ENCODE measurements around the gene PTPRS. TPM values are rescaled to one million over a fixed set of nuclear protein-coding genes. Genes with fewer than 3 reads are reported as not detected.

The PTPRS gene
- total RNA-seq, 1 donor from 2014 or later: not detected

DNA sequence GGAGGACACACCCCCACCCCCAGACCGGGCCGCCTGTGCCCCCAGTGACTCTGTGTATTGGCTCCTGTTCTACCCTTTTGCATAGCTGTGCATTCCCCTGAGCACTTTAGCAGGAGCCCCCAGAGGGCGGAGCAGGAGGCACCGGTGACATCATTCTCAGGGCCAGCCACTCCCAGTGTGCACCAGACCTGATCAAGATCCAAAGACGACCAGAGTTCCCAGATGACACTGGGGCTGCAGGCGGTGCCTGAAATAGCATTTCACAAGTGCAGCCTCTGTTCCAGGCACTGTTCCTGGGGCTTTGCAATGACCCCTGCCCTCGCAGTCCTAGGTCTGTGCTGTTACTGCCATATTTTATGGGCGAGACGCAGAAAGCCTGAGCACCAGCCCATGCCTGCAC lies 14.5 kb upstream of the PTPRS start:
- intact Hi-C loops (cut with micrococcal nuclease): no loop called here

DNA sequence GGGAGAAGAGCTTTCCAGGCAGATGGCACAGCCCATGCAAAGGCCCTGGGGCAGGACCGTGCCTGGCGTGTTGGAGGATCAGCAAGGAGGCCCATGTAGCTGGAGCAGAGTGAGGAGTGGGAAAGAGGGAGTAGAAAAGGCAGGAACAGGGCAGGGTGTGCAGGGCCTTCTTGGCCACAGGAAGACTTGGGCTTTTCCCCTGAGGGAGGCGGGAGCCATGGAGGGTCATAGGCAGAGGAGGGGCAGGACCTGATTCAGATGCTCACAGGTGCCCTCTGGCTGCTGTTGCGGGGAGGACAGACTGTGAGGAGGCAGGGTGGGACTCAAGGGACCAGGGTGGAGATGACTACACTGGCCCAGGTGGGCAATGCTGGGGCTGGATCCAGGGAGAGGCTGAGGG lies 13.8 kb upstream of the PTPRS start:
- intact Hi-C loops (cut with micrococcal nuclease): no loop called here

DNA sequence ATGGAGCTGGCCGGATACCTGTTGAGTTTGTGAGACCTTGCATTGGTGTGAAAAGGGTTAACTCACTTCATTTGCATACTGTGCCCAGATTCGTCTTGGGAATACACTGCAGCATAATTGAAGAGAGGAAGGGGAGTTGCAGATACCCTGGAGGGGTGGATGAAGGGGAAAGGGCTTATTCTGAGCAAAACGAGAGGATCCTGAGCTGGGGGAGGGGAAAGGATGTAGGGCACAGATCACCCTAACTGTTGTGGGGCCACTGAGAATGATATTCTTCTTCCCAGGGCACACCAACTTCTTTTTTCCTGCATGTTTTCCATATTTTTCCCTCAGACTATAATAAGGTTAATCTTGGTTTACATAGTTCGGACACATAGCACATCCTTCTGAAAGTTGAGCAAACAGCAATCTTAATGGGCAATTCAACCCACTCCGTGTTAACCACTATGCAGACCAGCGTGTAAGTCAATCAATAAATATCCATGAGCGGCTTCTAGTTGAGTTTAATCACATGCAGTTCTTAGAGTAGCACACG lies 11.7 kb upstream of the PTPRS start:
- intact Hi-C loops (cut with micrococcal nuclease): no loop called here

DNA sequence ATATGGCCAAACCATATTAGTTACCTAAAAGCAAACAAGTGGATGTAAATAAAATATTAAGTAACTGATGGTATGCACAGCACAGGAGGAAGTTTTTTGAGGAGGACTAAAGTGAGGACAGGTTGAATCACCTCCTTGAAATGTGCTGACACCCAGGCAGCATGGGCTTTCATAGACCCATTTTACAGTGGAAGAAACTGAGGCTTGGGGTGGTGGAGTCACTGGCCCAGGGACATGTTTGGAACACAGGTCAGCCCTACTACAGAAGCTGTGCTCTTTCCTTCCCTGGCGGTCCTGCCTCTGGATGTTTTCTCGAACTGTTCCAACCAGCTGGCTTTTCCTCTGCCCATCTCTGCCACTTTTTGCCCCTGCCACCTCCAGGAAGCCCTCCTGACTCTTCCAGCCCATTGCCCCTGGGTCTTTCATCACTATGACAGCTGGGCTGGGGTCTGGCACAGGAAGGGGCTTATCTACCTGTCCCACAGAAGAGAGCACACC lies 11.2 kb upstream of the PTPRS start:
- intact Hi-C loops (cut with micrococcal nuclease): no loop called here

DNA sequence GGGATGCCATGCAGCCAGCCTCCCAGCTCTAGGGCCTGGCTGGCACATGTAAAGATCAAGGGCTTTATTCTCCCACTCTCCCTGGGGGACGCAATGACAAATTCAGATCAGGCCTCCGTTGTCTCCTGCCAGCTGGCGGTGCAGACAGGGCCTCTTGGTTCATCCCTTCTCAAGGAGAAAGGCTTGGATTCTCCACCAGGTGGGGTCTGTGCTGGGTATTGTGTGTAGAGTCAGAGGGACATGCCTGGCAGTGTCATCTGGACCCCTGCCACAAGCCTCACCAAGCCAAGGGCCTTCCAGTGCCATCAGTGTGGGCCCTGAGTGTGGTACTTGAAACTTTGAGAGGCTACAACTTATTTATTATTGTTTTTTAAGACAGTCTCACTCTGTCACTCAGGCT lies 8.4 kb upstream of the PTPRS start:
- intact Hi-C loops (cut with micrococcal nuclease): no loop called here

DNA sequence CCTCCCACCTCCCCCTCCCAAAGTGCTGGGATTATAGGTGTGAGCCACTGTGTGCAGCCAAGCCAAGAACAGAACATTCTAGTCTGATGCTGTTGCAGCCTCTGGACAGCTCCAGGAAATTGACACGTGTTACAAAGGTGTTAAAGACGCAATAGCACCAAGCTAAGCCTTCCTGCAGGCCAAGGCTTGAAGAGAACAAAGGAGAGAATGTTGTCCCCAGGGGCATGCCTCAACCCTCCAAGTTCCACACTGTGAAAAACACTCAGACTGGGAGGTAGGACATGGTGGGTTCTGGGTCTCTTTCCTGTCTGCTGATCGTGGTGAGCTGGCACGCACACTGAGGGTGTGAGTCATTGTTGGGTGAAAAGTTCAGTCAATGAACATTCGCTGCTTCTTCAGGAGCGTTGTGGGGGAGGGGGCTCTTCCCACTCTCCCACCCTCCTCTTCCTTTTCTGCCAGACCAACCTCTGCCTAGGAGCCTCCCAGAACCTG lies 5.3 kb upstream of the PTPRS start:
- intact Hi-C loops (cut with micrococcal nuclease): no loop called here

DNA sequence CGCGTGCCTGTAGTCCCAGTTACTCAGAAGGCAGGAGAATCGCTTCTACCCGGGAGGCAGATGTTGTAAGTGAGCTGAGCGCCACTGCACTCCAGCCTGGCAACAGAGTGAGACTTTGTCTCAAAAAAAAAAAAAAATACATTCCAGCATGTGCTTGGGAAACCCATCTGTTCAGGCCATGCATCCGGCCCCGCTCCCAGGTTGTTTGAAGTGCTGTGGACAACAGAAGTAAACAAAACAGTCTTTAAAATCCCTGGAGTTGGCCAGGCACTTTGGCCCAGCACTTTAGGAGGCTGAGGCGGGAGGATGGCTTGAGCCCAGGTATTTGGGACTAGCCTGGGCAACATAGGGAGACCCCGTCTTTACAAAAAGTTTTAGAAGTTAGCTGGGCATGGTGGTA lies 3.2 kb upstream of the PTPRS start:
- intact Hi-C loops (cut with micrococcal nuclease): no loop called here

DNA sequence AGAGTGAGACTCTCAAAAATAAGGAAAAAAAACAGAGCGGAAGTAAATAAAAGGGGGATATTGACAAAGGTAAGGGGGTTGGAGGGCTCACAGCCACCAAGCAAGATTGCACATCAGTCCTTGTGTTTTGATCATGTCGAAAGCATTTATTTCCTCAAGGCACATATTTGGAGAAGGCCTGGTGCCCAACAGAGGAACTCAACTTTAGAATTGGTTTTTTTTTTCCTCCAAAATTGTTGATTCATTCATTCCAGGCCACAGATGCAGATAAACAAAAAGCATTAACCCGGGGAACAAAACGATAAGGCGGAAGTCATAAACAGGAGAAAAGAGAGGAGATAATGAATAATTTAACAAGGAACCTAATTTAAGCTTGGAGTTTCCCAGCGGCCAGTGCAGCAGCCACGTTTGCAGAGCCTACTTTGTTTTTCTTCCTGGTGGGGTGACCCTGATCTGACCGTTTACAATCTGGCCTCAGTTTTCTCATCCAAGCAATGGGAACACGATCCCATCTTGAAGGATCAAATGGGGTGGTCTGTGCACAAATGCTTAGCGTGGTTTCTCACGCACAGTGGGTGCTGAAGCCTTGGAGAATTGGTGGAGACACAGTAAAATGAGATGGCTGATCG lies 2.1 kb upstream of the PTPRS start:
- intact Hi-C loops (cut with micrococcal nuclease): no loop called here

DNA sequence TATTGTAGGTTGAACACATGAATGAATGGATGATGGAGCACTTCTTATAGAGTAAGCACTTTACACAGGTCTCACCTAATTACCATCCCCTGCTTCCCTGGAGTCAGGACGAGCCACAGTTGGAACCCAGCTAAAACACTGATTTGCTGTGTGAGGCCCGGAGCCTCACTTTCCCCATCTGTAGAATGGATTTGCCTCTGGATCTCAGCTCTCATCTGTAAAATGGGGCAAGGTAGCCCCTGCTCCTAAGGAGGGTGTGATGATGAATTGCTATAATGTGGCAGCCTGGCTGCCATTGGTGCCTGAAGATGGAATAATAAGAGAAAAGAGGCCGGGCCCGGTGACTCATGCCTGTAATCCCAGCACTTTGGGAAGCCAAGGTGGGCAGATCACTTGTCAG lies 1.4 kb upstream of the PTPRS start:
- intact Hi-C loops (cut with micrococcal nuclease): no loop called here

DNA sequence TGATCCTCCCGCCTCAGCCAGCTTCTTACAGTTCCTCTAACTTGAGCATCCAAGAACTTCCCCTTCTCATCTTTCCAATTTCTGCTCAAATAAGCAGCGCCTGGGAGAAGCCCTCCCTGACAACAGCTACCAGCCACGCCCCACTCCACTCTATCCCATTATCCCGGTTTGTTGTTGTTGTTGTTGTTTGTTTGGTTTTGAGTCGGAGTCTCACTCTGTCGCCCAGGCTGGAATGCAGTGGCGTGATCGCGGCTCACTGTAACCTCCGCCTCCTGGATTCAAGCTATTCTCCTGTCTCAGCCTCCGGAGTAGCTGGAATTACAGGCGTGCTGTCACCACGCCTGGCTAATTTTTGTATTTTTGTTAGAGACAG lies 822 bp upstream of the PTPRS start:
- intact Hi-C loops (cut with micrococcal nuclease): no loop called here

DNA sequence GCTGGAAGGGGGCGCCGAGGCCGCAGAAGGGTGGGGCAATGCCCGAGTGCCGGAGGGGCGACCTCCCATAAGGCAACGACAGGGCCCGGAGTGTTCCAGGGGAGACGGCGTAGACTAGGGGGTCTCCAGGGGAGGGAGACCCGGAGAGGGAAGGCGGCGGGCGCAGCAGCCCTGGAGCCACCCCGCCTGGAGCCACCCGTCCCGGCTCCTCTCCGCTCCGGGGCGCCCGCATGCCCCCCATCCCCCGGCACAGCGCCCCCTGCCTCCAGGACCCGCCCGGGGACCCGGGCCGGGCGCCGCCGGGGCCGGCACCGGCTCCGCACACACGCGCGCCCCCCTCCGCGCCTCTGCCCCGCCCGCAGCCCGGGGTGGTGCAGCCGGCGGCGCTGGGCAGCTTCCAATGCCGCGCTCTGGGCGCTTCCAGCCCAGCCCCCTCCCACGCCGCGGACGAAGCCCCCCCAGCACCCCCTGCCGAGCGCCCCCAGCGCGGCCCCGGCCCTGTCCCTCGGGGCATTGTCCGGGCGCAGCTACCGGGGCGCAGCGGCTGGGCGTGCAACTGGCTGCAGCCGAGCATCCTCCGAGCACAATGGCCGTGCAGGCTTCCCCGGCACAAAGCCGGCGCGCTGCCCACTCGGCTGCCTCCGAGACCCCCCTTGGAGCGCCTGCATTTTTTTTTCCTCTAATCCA lies 519 bp downstream of the PTPRS start:
- intact Hi-C loops (cut with micrococcal nuclease): no loop called here

DNA sequence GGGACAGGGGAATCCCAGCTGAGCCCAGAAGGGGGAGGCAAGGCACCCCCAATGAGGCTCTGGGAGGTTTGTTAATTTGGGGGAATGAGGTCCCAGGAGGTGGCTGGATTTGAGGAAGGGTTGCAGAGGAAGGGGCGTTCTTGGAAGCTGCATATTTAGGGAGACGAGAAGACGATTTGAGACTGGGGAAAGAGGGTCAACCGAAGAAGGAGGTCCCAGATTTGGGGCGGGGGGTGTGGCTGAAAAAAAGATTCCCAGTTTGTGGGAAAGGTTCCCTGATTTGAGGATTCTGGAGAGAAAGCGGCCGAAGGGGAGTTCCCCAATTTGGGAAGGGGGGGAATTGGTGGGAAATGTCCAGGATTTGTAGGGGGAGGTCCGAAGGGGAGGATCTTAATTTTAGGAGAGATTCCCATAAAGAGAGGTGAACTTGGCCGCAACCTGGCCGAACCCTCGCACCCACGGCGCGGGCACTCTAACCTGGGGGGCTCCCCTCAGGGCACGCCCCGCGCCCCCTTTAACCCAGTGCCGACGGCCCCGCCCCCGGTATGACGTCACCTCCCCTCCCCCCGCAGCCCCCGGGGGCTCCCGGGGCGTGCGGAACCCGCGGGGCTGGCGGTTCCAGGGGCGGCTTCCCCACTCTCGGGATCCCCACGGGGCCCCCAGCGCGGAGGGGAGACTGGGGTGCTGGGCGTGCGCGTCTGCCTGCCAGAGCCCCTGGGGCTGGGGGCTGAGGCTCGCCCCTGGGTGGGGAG lies 1.2 kb downstream of the PTPRS start:
- intact Hi-C loops (cut with micrococcal nuclease): no loop called here

DNA sequence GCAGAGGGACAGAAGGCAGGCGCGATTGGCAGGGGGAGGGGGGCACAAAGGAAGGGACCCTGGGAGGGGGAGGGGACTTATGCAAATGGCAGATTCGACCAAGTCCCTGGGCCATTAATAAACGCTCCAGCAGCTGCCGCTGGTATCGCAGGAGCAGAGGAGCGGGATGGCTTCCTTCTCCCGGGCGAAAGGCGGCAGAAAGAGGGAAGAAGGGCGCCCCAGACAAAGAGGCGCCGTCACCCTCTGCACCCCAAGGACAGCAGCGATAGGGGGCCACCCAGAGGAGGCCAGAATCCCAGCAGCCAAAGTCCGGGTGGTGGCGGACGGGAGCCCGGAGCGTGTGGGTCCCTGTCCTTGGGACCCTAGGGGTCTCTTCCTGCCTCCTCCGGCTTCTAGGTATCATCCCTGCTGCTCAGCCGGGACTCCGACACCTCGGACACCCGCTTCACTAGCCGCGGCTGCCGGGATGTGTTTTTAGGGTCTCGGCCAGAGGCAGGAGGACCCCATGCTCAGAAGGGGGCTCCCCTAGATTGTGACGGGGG lies 1.9 kb downstream of the PTPRS start:
- intact Hi-C loops (cut with micrococcal nuclease): no loop called here

DNA sequence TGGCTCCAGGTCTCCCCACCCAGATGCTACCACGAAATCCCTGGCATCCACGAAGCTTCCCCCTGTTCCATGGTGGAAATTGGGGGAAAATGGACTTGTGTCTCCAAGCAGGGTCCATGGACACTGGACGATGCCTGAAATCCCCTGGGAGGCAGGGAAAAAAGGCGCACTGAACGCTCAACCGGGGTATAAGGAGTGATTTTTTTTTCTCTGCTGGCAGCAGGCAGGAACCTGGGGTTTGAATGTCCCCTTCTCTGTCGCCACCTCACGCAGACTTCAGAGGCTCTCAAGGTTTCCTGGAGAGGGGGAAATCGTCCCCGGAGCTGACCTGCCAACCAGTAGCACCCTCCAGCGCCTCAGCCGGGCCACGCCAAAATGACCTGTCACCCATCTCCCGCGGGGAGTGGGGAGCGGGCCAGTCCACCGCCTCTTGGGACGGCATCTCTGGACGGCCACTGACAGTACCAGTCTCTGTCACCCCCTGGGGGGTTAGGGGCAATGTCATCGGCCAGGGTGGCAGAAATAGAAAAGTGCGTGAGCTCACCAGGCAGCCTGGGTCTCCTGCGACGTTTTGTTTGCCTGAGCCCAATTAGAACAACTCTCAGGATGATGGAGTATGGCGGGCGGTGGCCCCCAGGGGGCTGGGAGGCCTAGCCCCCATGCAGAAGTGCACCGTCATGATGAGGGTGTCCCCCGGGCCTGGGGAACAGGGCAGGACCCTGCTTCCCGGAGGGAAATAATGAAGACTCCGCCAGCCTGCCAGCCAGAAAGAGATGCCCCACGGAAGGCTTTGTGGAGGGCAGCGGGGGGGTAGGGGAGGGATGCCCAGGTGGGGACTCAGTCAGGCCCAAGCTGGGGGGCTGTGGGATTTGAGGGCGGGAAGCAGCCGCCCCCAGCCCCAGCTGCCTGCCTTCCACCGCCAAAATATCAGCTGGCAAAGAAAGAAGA lies 2.6 kb downstream of the PTPRS start:
- intact Hi-C loops (cut with micrococcal nuclease): no loop called here

DNA sequence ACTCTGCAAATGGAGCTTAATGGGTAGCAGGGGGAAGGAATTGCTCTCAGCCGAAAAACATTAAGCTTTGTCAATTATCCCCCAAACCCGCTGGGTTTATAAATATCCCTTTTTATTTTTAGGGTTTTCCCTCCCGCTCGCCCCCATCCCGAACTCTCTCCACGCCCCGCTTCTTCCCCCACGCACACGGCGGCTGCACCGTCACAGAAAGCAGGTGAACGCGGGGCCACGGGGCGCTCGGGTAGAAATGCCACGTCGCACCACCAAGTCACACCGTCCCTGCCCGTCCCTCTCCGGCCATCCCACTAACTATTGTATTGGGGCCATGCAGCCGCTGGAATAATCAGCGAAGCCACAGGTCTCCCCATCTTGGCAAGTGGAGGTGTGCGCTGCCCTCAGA lies 3.5 kb downstream of the PTPRS start:
- intact Hi-C loops (cut with micrococcal nuclease): no loop called here

DNA sequence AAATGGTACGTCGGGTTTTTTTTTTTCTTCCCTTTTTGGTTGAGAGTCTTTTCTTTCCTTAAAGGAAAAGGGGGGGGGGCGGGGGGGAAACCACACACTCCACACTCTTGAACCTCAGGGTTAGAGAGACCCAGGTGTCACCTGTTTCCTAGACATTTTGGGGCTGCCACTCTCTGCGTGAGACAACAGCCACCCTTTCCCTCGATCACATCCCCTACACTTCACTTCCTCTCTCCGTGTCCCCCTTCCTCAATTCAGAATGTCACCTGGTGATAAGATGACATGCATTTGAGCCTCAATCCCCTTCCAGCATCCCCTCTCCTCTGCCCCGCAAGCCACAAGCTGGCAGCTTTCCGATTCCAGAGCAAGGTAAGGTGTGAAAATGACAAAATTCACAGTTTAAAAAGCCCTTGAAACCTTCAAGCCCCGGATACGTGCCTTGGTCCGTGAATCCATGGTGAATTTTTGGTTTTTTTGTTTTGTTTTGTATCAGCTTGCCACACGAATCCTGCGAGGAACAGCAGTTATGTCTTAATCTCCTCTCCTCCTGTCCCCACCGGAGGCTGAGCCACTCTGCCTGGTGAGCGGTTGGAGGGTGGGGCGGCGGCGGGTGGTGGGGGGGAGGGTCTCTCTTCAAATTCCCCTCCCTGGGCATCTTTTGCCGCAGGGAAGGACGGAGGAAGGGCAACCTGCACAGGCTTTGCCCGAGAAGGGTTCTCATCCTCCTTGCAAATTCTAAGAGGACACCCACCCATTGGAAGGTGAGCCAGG lies 4.2 kb downstream of the PTPRS start:
- intact Hi-C loops (cut with micrococcal nuclease): no loop called here

DNA sequence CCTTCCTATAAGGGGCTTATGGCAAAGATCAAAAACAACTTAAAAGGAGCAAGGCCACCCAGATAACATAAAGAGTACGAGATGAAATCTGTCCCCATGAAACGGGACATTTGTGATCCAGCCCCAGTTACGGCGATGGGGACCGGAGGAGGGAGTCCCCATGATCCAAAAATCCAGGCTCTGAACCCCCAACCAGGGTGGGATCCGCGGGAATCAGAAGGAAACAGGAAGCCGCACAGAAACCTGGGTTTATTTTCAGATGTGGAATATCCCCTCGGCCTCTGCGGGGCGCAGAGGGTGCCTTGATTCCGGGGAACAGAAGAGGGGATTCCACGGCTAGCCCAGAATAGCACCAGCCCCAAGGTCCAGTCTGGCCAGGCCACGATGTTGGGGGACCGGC lies 5.0 kb downstream of the PTPRS start:
- intact Hi-C loops (cut with micrococcal nuclease): no loop called here

DNA sequence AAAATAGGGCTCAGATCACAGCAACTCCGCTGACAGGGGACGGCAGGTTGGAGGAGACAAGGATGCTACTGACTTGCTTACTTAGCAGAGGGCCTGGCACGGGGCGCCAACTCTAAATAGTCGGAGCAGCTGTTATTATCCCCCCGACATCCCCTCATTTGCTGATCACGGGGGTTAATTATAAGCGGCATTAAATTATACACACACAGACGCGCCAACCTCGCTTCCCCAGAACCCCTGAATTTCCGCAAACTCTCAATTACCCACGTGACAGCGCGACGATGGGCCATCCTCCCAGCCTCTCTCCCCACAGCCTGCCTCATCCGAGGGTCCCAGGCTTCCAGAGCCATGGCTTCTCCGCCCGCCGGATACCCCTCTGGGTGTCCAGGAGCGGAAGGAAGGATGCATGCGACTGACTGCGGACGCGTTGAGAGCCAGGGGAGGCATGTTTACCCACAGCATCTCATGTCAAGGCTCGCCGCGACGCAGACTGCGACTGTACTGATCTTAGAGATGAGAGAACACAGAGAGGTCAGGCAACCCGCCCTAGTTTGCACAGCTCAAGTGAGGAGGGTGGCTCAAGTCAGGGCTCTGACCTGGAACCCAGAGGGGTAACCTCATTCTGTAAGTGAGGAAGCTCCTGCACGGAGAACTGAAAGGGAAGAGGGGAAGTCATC lies 5.7 kb downstream of the PTPRS start:
- intact Hi-C loops (cut with micrococcal nuclease): no loop called here

DNA sequence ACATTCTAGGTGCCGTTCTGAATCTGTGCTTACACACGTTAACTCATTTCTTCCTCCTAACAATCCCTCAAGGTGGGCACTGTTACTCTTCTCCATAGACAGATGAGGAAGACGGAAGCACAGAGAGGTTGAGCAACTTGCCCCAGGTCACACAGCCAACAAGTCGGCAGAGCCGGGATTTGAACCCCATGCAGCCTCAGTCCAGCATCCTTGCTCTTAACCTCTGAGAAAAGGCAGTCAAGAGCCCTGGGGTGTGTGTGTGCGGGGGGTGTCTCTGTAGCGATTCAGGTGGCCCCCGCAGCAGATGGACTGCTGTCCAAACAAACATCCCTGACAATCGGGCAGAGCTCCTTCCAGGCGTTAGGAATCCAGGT lies 6.3 kb downstream of the PTPRS start:
- intact Hi-C loops (cut with micrococcal nuclease): no loop called here
